ENCODE results near the gene MGARP. TPM values are rescaled to one million over a fixed set of nuclear protein-coding genes. Genes with fewer than 3 reads are reported as not detected.
"Not testable (repeated sequence)": the region's sequence is repeated elsewhere in the genome, so short reads cannot be mapped to it uniquely, and the experiment has no call there.

MGARP gene
- total RNA-seq (under 1 TPM; 0.23 to 0.33 TPM), polyA plus RNA-seq (under 1 TPM; 0.20 to 0.52 TPM)

DNA sequence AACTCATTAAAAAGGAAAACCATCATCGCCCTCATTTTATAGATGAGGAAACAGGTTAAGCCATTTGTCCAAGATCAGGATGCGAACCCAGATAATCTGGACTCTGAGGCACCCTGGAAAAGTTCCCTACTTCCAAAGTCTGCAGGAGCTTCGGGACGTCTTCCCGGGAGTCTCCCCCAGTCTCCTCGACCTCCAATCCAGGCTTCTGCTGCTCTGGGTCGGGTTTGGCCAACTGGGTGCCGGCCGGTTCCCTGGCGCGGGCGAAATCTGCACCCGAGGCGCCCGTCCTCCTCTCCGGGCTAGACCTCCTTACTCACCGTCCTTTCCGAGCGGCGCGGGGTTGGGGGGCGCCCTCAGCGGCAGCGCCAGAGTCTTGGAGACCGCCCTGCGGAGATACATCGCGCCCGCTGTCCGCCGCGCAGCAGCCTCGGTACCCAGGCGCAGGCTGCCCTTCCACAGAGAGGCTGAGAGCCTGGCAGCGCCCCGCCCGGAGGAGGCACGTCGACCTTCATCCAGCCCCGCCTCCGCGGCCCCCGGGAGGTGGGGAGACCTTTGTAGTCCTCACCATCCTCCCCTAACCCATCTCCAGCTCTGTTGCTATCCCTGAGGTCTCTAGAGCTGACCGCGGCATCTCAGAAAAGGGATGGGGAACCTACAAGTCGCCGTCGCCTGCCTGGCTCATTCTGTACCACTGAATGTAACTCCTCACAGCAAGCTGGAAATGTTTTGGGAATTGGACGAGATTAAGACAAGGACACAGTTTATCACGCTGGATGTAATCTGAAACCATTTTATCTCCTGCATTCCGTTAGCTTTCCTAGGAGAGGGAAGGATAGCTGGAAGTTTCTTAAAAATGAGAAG, at the start of gene MGARP:
Gene MGARP, minus strand, starts transcription at position 466 of the 861 bp plus-strand sequence. Its CDS starts 67 bp downstream, at position 399.
- Mint-ChIP-seq H3K4me3 (peak within 1 kb of the TSS; percentile 71 to 89 (median 80)), H3K27me3 (peaks cover 30 to 38% of the 10 kb centered on the region in 2 donors), H3K9me3 (peaks cover 0 to 10% (median 7%) of the 10 kb centered on the region in 8 donors), H3K36me3 (peaks cover 6 to 14% of the 10 kb centered on the region in 2 donors), H3K4me1 (peaks cover 7 to 19% (median 12%) of the 10 kb centered on the region in 4 donors), H3K27ac (no peak within 1 kb of the TSS)
- Histone ChIP-seq H3K27me3 (ENCODE audit: insufficient read depth, low read length) (peaks cover 24% of the 10 kb centered on the region), H3K9me3 (ENCODE audit: control insufficient read depth in 1 of 2, low read length in 2 of 2) (no peaks in the 10 kb centered on the region), H3K27ac (ENCODE audit: low read depth, low read length) (no peak within 1 kb of the TSS), H3K4me3 (ENCODE audit: low read length in 2 of 2) (peak within 1 kb of the TSS; percentile 15 to 44), H3K36me3 (ENCODE audit: insufficient read depth, low read length) (no peaks in the 10 kb centered on the region), H3K4me1 (ENCODE audit: insufficient read depth, low read length) (peaks cover 17% of the 10 kb centered on the region)
- ChIA-PET POLR2A (ENCODE audit: partially characterized antibody) (interaction anchor here (1.1 to 1.2 kb wide), 2 partner anchors 16 to 22 kb away, joined by 3 read pairs; partner anchors contain the start of genes NAA15 and NDUFC1), CTCF (ENCODE audit: partially characterized antibody) (interaction anchor here (1.0 kb wide), 1 partner anchor 21 kb away, joined by 3 read pairs; no protein-coding TSS in a partner anchor)
- DNase-seq = no peak
- intact Hi-C loops (cut with micrococcal nuclease) = no loop called here

DNA sequence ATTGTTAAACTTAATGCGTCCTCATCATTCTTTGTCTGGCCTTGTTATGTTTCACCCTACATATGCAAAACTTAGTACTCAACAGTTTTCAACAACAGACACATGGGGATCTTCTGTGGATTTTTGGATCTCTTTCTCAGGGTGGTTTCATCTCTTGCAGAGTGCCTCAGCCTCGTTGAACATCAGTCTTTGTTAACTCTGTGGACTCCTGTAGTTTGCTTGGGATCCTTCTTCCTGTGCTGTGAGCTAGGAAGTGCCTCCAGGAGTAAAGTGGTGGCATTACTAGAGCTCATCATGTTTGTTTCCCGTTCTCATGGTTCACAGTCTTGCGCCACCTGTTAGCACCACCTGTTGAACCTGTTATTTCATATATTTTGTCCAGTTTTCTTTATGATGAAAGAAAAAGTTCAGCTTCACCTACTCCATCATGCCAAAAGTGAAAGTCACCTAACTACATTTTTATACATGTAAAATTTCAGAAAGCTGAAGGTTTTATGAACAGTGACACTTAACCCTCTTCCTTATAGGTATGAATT, 49.7 kb upstream of the MGARP start:
- CTCF ChIA-PET (ENCODE audit: partially characterized antibody) = interaction anchor here (0.7 to 1.3 kb wide), 2 partner anchors 9 to 12 kb away, joined by 3 to 5 read pairs; no protein-coding TSS in a partner anchor
- H3K27ac ChIP-seq (ENCODE audit: low read depth, low read length) = no peak overlapping the region
- DNase-seq = no peak
- no peaks in the 10 kb centered on the region for H3K9me3 ChIP-seq (ENCODE audit: control insufficient read depth in 1 of 2, low read length in 2 of 2)
- Mint-ChIP-seq H3K27ac (peak overlapping the region in 4 of 7 donors; percentile 33 to 77 (median 68)), H3K27me3 (no peaks in the 10 kb centered on the region), H3K9me3 (peaks cover 0 to 5% (median 0%) of the 10 kb centered on the region in 8 donors), H3K4me3 (peak overlapping the region in 2 of 8 donors; percentile 11 to 44), H3K4me1 (peaks cover 24 to 33% (median 29%) of the 10 kb centered on the region in 4 donors), H3K36me3 (peaks cover 29 to 32% of the 10 kb centered on the region in 2 donors)
- H3K27me3 ChIP-seq (ENCODE audit: insufficient read depth, low read length) = no peaks in the 10 kb centered on the region
- intact Hi-C loops (cut with micrococcal nuclease) = no loop called here
- H3K4me3 ChIP-seq (ENCODE audit: low read length in 2 of 2) = no peak overlapping the region
- peaks cover 9% of the 10 kb centered on the region for H3K36me3 ChIP-seq (ENCODE audit: insufficient read depth, low read length)
- H3K4me1 ChIP-seq (ENCODE audit: insufficient read depth, low read length) = peaks cover 11% of the 10 kb centered on the region
- POLR2A ChIA-PET (ENCODE audit: partially characterized antibody) = interaction anchor here (0.8 to 1.2 kb wide), 3 partner anchors 19 to 29 kb away, joined by 3 to 4 read pairs (median 3); partner anchors contain the start of genes NAA15 and NDUFC1

DNA sequence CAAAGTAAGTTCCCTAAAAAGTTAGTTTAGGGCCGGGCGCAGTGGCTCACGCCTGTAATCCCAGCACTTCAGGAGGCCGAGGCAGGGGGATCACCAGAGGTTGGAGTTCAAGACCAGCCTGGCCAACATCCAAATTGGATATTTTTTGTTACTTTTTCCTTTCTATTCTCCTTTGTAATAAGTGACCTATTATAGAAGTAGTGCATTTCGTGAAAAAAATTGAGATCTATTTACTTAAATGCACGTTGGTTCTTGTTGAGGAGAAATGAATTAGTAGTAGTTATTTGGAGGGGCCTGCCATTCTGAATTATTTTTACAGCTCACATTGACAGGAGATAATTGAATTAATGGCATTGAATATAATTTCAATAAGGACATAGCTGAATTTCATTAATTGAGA, 44.6 kb upstream of the MGARP start:
- Mint-ChIP-seq H3K4me3 (no peak overlapping the region), H3K36me3 (peaks cover 14 to 30% of the 10 kb centered on the region in 2 donors), H3K9me3 (peaks cover 0 to 5% (median 0%) of the 10 kb centered on the region in 8 donors), H3K27me3 (no peaks in the 10 kb centered on the region), H3K27ac (peak overlapping the region in 1 of 7 donors; percentile 17), H3K4me1 (peaks cover 36 to 51% (median 46%) of the 10 kb centered on the region in 4 donors)
- ChIA-PET CTCF (ENCODE audit: partially characterized antibody) (no interaction called here), POLR2A (ENCODE audit: partially characterized antibody) (interaction anchor here (1.7 kb wide), 1 partner anchor 29 kb away, joined by 3 read pairs; no protein-coding TSS in a partner anchor)
- Histone ChIP-seq H3K36me3 (ENCODE audit: insufficient read depth, low read length) (peaks cover 3% of the 10 kb centered on the region), H3K9me3 (ENCODE audit: control insufficient read depth in 1 of 2, low read length in 2 of 2) (no peaks in the 10 kb centered on the region), H3K4me3 (ENCODE audit: low read length in 2 of 2) (no peak overlapping the region), H3K27me3 (ENCODE audit: insufficient read depth, low read length) (no peaks in the 10 kb centered on the region), H3K27ac (ENCODE audit: low read depth, low read length) (no peak overlapping the region), H3K4me1 (ENCODE audit: insufficient read depth, low read length) (peaks cover 19% of the 10 kb centered on the region)
- intact Hi-C loops (cut with micrococcal nuclease) = no loop called here
- no peak for DNase-seq

DNA sequence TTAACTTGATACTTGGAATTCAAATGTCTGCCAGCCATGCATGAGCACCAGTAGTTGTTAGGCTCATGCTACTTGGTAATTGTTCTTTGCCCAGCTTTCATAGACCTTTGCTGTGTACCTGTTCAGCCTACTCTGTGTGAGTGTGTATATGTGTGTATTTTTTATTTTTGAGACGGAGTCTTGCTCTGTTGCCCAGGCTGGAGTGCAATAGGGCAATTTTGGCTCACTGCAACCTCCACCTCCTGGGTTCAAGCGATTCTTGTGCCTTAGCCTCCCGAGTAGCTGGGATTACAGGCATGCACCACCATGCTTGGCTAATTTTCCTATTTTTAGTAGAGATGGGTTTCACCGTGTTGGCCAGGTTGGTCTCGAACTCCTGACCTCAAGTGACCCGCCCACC, 42.5 kb upstream of the MGARP start:
- H3K36me3 ChIP-seq (ENCODE audit: insufficient read depth, low read length); intact Hi-C loops (cut with micrococcal nuclease); H3K4me3 ChIP-seq (ENCODE audit: low read length in 2 of 2); H3K27me3 ChIP-seq (ENCODE audit: insufficient read depth, low read length); H3K27me3 Mint-ChIP-seq; DNase-seq; H3K9me3 ChIP-seq (ENCODE audit: control insufficient read depth in 1 of 2, low read length in 2 of 2); H3K9me3 Mint-ChIP-seq; H3K27ac ChIP-seq (ENCODE audit: low read depth, low read length): not testable (repeated sequence)
- H3K4me3 Mint-ChIP-seq = peak overlapping the region in 1 of 8 donors; percentile 14
- H3K4me1 ChIP-seq (ENCODE audit: insufficient read depth, low read length) = peaks cover 22% of the 10 kb centered on the region
- ChIA-PET POLR2A (ENCODE audit: partially characterized antibody) (interaction anchor here (1.6 kb wide), 1 partner anchor 21 kb away, joined by 5 read pairs; the partner anchor contains the start of genes NAA15 and NDUFC1), CTCF (ENCODE audit: partially characterized antibody) (interaction anchor here (0.6 to 2.1 kb wide), 4 partner anchors 9 to 144 kb away, joined by 3 to 10 read pairs (median 4); no protein-coding TSS in a partner anchor)
- peaks cover 7 to 18% of the 10 kb centered on the region in 2 donors for H3K36me3 Mint-ChIP-seq
- peak overlapping the region in 2 of 7 donors; percentile 13 to 57 for H3K27ac Mint-ChIP-seq
- H3K4me1 Mint-ChIP-seq = peaks cover 37 to 56% (median 47%) of the 10 kb centered on the region in 4 donors

DNA sequence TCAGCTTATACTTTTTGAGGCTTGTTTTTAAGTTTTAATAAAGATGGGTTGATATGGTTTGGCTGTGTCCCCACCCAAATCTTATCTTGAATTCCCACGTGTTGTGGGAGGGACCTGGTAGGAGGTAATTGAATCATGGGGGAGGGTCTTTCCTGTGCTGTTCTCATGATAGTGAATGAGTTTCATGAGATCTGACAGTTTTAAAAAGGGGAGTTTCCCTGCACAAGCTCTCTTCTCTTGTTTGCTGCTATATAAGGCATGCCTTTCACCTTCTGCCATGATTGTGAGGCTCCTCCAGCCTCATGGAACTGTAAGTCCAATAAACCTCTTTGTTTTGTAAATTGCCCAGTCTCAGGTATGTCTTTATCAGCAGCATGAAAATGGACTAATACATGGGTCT, 42.0 kb upstream of the MGARP start:
- peak overlapping the region in 4 of 7 donors; percentile 8 to 57 (median 28) for H3K27ac Mint-ChIP-seq
- H3K27me3 Mint-ChIP-seq; intact Hi-C loops (cut with micrococcal nuclease); H3K27me3 ChIP-seq (ENCODE audit: insufficient read depth, low read length); H3K27ac ChIP-seq (ENCODE audit: low read depth, low read length); H3K4me3 ChIP-seq (ENCODE audit: low read length in 2 of 2); H3K36me3 ChIP-seq (ENCODE audit: insufficient read depth, low read length); H3K9me3 Mint-ChIP-seq; H3K9me3 ChIP-seq (ENCODE audit: control insufficient read depth in 1 of 2, low read length in 2 of 2); DNase-seq: not testable (repeated sequence)
- CTCF ChIA-PET (ENCODE audit: partially characterized antibody) = interaction anchor here (1.4 to 2.1 kb wide), 3 partner anchors 10 to 94 kb away, joined by 4 to 10 read pairs (median 4); no protein-coding TSS in a partner anchor
- H3K4me1 Mint-ChIP-seq = peaks cover 39 to 61% (median 51%) of the 10 kb centered on the region in 4 donors
- peaks cover 27% of the 10 kb centered on the region for H3K4me1 ChIP-seq (ENCODE audit: insufficient read depth, low read length)
- peak overlapping the region in 2 of 8 donors; percentile 14 to 64 for H3K4me3 Mint-ChIP-seq
- POLR2A ChIA-PET (ENCODE audit: partially characterized antibody) = interaction anchor here (1.6 kb wide), 1 partner anchor 20 kb away, joined by 5 read pairs; the partner anchor contains the start of genes NAA15 and NDUFC1
- peaks cover 5 to 15% of the 10 kb centered on the region in 2 donors for H3K36me3 Mint-ChIP-seq

DNA sequence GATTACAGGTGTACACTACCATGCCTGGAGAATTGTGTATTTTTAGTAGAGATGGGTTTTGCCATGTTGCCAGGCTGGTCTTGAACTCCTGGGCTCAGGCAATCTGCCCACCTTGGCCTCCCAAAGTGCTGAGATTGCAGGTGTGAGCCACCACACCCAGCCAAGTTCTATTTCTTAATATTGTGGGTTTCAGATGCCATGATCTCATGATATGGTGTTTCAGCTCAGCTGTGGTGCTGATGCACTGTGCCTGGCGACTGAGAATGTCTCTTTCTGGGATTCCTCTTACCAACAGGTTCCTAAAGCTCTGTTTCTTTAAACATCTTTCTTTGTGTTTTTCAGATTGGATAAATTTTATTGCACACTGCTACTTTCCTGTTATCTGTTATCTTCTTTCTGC, 39.5 kb upstream of the MGARP start:
- no peaks in the 10 kb centered on the region for H3K9me3 Mint-ChIP-seq
- no peak overlapping the region for H3K27ac ChIP-seq (ENCODE audit: low read depth, low read length)
- H3K4me3 Mint-ChIP-seq = peak overlapping the region in 3 of 8 donors; percentile 1 to 27 (median 12)
- no peaks in the 10 kb centered on the region for H3K9me3 ChIP-seq (ENCODE audit: control insufficient read depth in 1 of 2, low read length in 2 of 2)
- peaks cover 50% of the 10 kb centered on the region for H3K4me1 ChIP-seq (ENCODE audit: insufficient read depth, low read length)
- peaks cover 51 to 74% (median 63%) of the 10 kb centered on the region in 4 donors for H3K4me1 Mint-ChIP-seq
- intact Hi-C loops (cut with micrococcal nuclease) = no loop called here
- H3K36me3 Mint-ChIP-seq = peaks cover 9 to 15% of the 10 kb centered on the region in 2 donors
- peak overlapping the region in 4 of 7 donors; percentile 1 to 60 (median 32) for H3K27ac Mint-ChIP-seq
- no peak overlapping the region for H3K4me3 ChIP-seq (ENCODE audit: low read length in 2 of 2)
- no peaks in the 10 kb centered on the region for H3K27me3 Mint-ChIP-seq
- no peaks in the 10 kb centered on the region for H3K36me3 ChIP-seq (ENCODE audit: insufficient read depth, low read length)
- CTCF ChIA-PET (ENCODE audit: partially characterized antibody) = no interaction called here
- POLR2A ChIA-PET (ENCODE audit: partially characterized antibody) = interaction anchor here (1.6 kb wide), 1 partner anchor 18 kb away, joined by 7 read pairs; the partner anchor contains the start of genes NAA15 and NDUFC1
- no peak for DNase-seq
- no peaks in the 10 kb centered on the region for H3K27me3 ChIP-seq (ENCODE audit: insufficient read depth, low read length)

Measured in CD4-positive, alpha-beta memory T cell (primary cell).